ENCODE data around the gene ARHGAP15.
"Not testable (repeated sequence)": the region's sequence is repeated elsewhere in the genome, so short reads cannot be mapped to it uniquely, and the experiment has no call there.

Gene ARHGAP15

DNA sequence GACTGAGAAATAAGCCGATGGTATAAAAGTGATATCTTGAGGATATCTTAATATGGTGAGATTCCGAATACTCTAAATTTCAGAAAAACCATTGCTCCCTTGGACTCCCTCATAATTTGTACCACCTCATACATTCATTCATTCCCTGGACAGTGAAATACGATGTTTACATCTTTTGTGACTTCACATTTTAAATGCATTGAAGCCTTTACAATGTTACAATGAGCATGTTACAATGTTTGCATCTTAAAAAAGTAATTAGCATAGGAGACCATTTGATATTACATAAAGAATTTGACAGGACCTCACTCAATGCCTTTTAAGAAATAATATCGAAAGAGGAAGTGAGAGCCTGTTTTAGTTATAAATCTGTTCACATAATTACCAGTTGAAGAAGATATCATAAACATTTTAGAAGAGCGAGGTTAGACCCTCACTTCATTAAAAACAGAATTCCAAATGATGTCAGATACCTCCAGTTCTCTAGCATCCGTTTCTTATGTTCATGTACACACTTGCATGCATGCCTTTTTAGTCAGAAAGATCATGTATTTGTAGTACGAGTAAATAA lies 372.0 kb downstream of the ARHGAP15 start:
- no peak for DNase-seq

DNA sequence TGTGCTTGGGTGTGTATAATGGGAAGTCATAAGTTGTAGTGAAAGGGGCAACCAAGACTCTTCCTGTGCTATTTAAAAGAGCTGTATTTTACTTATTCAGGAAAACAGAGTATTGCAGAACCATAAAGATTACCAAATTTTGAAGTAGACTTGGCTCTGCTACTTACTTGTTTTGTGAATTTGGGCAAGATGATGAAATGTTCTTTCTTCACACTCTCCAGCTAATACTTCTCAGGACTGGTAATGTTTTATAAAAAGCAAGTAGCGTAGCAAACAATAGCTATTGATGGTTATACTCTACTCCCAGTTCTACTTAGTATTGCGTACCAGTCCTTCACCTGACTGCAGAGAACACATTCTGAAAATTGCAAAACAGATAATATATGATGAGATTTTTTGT lies 374.1 kb downstream of the ARHGAP15 start:
- no peak for DNase-seq

DNA sequence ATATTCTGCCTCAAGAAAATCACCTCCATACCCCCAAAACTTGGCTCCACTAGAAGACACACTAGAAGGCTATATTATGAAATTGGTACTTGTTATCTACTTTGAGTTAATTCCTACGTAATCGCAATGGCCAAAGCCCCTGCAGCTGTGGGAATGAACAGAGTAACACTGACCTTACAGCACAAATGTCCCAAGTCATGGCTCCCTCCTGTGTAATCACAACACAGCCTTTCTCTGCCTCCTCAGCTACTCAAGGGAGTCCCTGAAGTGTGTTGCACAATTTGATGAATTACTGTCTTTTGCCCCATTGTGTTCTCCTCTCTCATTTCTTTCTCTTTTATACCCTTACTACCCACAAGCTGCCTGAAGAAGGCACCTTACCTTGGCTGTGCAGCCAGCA lies 375.2 kb downstream of the ARHGAP15 start:
- DNase-seq, result no peak

DNA sequence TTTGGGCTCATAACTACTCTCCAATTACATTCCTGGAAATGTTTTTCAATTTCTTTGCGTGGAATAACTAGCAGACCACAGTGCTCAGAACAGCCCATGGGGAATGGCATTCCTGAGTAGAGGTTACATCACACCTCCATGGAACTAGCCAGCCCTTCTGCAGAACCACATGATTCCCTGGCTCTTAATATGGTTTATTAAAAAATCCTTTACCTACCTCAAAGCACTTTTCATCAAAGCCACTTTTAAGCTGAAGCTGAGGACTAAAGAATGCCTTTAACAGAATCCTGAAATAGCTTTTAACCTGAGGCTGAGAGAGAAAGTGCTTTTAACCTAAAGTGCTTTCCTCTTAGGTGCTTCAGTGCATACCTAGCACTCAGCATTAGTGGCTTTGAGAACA lies 376.3 kb downstream of the ARHGAP15 start:
- DNase-seq, result no peak

DNA sequence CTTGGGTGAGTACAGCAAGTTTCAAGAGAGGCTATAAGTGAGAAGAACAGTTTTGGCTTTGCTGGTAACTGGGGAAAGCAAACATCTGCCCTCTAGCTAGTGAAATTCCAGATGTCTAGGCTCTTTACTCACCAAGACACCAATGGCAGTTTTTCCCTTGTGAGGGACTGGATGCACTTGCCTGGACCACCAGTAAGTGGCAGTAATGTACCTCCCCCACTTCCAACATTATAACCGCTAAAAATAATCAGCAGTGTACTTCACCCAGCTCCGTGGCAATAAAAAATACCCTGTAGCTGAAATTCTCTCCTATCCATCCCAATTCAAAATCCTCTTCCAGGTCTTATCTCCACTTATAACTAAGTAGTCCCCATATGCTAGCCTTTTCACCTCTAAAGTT lies 383.9 kb downstream of the ARHGAP15 start:
- DNase-seq, result no peak

DNA sequence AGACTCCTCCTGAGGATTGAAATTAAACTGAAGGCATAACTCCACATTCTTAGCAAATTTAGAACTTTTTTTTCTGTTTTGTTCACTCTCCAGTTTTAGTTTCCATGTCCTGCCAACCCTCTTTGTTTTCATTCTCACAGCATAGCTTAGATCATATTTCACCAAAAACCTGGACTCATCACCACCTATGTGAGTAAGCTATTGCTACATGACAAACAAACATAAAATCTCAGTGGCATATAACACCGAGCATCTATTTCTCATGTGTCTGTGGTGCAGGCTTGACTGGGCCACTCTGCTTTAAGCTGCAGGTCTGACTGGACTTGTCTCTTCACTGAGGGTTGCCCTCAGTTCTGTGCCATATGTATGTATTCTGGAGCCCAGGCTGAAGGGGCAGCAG lies 385.2 kb downstream of the ARHGAP15 start:
- DNase-seq, result no peak

DNA sequence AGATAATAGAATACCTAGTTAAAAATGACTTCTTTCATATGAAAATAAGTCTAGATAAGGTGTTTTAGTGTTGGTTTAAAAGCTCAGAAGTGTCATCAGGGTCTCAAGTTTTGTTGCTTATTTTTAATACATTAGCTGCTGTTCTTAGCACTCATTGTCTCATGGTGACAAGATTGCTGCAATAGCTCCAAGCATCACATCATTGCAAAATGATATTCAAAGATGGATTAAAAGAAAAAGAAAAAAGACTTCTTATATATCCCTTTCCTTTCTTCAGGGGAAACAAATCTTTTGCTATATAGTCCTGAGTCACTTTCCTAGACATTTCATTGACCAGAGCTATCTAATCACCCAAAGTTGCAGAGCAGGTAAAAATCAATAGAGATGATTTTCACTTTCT lies 386.1 kb downstream of the ARHGAP15 start:
- DNase-seq, result no peak

DNA sequence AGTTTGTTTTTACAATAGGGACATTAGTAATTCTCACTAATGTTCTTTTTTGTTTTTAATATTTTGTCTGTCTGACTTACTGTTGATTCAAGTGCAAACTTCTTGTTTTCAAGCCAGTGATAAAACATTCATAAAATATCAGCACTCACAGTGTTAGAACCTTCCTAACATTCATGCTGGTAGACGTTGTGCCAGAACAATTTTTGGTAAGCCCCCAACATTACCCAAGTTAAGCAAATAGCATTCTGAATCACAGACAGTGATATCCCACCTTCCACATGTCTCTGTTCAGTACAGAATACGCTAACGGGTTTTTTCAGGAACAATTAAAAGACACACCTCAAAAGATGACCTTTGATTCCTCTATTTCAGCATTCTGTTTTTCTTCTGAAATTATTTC lies 390.3 kb downstream of the ARHGAP15 start:
- no peak for DNase-seq

DNA sequence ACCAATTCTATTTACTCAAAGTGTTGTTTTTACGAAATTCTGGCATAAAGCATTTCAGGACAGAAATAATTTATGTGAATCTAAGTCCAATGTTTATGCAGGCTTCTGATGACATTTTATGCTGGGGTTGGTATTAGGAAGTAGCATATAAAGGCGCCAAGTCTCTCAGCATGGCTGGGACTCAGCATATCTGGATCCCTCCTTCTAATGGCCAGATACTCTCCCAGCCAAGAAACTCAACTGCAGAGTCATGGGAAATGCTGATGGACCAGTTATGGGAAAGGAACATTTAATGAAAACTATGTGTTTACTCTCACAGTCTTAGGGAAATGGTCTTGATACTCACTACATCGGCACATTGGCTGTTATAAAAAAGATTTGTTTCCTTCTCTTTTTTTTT lies 392.2 kb downstream of the ARHGAP15 start:
- no peak for DNase-seq

DNA sequence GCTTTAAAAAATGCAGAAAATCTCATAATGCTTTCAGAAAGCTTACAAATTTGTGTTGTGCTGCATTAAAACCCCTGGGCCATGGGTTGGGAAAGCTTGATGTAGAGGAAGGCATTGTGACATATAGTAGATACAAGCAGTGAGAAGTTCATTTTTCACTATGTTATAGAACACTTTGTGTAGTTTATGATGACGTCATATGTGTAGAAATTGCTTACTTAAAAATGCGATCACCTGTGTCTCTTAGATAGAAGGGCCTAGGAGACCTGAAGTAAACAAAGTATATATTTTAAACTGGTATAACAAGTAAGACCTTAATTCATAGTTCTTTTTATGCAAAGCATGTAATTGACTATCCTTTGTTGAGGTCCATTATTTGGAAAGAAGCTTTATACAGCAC lies 393.5 kb downstream of the ARHGAP15 start:
- DNase-seq, result no peak

DNA sequence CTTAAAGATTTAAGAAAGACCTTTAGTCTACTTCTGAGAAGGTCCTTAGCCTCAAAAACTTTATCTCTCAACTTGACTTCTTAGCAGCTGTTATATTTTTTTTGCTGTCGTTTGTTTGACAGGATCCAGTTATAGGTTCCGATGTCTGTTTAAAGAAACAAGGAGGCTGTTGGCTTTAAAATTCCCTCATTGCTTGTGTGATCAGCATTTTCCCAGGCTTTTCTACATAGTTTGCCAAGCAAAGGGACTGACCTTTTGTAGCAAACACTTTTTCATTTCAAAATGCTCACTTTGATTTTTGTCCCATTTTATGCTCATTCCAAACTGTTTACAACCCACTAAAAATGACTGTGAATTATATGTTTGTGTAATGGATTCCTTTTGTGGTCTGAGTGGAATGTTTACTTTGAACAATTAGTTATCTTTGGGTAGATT lies 394.9 kb downstream of the ARHGAP15 start:
- DNase-seq, result no peak

DNA sequence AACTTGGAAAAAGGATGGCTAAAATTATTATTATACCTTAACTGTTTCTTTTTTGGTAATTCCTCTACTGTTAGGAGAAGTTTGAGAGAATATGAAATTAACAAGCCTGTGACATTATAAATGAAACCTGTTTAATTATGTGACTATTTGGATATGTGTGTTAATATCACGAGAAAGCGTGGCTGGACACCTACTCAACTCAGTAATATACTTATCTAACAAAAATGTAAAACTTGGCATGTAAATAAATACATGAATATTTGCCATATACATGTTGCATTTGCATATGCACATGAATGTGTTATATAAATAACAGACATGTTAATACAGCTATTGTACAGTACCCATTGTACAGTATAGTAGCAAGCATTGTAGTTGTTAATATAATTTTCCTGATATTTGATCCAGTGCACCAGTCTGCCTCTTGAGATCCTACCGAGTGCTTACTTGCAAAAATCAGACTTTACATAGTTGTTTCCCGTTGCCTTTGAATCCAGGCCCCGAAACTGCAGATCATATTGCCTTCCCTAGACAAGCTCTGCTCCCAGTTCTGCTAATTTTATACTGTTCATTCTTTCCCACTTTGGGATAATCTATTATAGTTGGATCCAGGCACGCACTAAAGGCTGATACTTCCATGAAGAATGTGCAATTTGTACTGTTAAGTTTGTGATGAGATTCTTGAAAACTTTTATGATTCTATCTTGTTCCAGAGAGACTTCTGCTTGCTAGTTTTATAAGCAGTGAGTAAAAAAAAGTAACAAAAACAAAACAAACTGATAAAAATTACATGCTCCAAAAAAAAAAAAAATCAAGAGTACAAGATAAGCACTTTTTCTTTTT lies 395.6 kb downstream of the ARHGAP15 start:
- no peak for DNase-seq

DNA sequence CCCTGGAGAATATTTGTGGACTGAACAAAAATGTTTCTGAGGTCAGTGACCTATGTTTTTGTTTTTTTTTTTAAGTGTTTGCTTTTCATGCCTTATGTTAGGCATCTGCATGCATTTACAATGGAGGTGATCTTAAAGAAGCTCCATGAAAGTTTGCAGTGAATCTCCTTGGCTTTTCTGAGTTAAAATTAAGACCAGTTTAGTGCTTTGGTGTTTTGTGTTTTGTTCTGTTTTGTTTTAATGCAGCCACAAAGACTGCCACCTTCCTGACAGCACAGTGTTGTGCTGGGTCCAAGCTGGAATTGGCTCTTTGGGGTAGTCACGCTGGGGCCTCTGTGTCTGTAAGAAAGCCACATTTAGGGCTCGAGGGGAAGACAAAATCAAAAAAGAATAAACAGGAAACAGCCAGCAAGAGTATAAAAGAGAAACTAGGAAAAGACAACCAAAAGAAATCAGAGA lies 396.2 kb downstream of the ARHGAP15 start:
- DNase-seq, result no peak

DNA sequence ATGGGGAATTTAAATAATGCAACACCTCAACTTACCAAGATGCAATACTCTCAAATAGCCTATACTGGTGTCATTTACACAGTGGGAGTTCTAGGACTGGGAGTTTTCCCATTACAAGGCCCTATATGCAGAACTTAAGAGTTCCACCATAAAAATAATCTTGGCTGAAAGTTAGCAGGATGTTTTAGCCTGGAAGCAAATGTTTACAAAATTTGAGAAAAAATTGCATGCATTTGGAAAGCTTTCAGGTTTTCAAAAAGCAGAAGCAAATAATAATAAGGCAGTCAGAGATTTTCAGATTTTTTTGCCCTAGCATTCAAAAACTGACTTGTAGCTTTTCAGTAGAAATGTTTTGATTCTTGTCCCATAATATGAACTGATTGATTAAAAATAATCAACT lies 397.3 kb downstream of the ARHGAP15 start:
- no peak for DNase-seq

DNA sequence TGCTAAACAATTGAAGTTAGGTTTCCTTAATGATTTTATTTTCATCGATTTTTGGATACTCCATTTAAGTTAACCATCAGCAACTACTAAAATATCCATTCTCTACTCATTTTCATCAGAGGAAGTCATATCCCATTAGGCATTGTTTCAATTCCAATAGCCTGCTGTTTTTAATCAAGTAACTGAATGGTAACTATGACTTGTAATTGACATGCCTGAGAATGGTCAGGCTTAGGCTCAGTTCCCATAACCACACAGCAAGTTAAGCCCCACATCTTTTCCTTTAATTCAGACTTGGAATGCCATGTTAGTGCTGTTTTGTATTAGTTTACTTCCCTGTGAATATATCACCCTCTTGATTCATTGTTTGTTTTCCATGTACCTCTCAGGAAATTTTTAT lies 398.8 kb downstream of the ARHGAP15 start:
- DNase-seq, result no peak

DNA sequence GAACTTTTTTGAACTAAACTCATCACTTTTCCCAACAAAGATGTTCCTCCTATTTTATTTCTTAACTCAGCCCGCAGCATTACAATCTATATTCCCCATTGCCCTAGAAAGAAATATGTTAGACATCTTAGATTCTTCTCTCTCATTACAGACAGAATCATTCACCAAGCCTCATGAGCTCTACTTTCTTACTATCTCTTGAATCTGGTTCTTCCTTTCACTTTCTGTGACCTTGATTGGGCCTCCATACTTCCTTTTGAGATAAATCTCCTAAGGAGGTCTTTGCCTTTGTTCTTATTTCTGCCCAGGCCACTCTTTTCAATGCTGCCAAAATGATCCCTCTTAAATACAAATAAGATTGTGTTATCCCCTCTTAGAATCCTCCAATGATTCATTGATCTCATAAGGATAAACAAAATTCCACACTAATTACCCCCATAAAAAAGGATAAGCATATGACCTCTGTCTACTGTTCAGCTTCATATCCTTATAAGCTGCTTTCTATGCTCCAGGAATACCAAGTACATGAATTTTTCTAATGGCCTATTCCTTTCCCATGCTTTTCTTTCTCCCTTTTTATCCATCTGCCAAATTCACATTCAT lies 400.0 kb downstream of the ARHGAP15 start:
- no peak for DNase-seq

DNA sequence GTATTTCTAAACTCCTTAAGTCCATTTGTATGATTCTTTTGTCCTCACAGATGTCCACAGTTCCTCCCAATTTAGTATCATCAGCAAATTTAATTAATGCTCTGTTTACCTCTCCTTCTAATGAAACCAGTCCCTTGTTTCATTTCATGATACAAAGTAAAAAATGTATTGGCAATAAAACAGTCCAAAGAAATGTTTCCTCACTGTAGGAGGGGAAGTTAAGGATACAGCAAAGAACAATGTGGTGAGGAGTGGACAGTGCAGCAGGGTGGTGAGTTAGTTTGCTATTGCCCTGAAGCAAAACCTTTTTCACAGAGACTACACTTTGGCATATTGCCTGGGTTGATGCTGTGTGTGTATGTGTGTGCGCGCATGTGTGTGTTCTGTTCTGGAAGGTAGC lies 401.5 kb downstream of the ARHGAP15 start:
- no peak for DNase-seq

DNA sequence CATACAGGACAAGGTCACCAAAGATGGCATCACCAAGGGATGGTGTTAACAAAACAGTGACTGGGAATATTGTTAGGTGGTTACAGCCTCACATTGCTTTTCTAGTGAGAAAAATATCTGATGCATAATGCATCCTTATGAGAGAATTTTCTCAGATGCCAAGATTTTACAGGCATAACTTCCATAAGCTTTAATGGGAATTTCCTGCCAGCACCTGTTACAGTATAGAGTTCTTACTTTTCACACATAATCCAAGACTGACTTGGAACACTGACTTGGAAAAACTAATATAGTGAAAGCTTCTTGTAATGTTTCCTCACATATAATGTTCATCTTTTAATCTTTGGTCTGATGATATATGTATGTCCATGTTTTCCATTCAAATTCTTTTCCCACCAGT lies 402.8 kb downstream of the ARHGAP15 start:
- DNase-seq, result no peak

DNA sequence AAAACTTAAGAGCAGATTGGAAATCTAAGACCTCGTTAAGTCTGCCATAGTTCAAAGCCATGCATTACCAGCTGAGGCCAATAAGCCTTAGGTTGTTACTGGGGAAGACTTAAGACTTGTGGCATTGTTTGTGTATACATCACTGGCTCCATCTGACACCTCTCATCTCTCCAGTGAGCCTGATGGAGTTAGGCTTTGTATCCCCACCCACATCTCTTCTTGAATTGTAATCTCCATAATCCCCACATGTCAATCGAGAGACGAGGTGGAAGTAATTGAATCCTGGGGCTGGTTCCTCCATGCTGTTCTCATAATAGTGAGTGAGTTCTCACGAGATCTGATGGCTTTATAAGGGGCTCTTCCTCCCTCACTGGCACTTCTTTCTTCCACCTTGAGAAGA lies 404.6 kb downstream of the ARHGAP15 start:
- no peak for DNase-seq

DNA sequence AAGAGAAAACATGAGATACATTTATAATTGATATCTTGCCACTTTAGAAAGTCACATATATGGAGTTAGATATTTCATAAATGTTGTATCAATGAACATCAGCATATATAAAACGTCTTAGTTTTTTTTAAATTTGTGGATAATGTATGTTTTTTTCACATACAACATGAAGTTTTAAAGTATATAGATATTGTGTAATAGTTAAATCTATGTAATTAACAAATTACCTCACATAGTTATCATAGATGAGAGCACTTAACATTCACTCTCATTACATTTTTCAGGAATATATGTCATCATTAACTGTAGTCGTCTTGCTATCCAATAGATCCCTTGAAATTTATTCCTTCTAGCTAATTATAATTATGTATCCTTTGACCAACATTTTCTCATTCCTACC lies 406.6 kb downstream of the ARHGAP15 start:
- DNase-seq, result no peak

DNA sequence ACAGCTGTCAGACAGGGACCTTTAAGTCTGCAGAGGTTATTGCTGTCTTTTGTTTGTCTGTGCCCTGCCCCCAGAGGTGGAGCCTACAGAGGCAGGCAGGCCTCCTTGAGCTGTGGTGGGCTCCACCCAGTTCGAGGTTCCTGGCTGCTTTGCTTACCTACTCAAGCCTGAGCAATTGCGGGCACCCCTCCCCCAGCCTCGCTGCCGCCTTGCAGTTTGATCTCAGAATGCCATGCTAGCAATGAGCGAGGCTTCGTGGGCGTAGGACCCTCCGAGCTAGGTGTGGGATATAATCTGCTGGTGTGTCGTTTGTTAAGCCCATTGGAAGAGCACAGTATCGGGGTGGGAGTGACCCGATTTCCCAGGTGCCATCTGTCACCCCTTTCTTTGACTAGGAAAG lies 412.7 kb downstream of the ARHGAP15 start:
- not testable (repeated sequence) for DNase-seq

DNA sequence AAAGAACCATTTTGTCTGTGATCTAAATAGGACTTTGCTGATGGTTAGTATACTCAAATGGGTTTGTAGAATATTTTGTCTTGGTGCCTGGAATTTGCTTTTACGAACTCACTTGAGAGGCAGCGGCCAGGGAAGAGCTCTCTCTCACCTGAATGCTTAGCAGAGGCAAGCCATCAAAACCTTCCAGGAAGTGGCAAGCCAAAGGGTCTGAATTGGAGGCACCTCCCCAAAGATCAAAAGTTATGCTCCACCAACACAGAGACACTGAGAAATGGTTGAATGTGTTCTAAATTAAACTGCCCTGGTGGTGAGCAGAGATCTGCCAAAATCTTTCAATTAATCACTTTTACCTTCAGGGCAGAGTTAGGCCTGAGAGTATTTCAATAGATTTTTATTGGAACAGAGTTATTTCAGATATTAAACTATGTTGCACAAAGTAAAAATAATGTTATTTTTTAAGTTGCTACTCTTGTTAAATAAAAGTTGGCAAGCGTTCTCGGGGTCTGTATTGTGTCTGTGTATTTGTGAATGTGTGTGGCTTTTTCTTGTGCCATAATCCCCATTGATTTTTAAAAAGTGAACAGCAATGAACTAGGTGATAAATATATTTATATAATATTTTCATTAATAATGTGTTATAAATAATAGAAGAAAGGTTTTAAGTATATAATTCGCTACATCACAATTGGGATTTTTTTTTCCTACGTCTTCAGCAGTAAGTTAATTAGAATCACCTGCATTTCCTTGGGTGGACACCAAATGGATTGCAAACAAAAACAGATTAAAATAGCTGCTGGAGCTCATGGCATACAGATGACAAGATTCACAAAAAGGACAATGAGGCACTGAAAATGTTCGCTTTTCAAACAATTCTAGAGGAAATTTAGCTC lies 416.1 kb downstream of the ARHGAP15 start:
- DNase-seq, result no peak

DNA sequence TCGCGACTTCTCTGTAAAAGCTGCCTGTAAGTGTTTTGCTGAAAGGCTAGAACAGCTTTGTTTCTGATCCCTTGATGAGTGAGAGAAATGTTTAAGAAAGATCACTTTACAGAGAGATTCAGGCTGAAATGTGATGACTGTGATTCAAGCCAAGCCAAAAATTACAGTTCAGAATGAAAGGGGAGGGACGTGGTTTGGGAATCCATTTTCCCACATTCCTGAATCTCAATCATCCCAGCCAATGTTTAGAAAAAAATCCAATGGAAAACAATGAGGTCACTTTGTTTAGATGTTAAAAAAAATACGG lies 416.7 kb downstream of the ARHGAP15 start:
- DNase-seq, result no peak
